GM20431 (cell line): ENCODE results near the gene SPATA16.
"Not testable (repeated sequence)": the region's sequence is repeated elsewhere in the genome, so short reads cannot be mapped to it uniquely, and the experiment has no call there.

Experiments used
- in situ Hi-C: fragments of 300-500 bp; cut with MseI, MboI; formaldehyde crosslinking; loops from one replicate; pipeline ENCODE4 v1.15.0; 2020; ENCODE audit warnings: low sequenced_read_pairs; ENCODE audit not compliant: unreplicated experiment

Gene SPATA16

GRCh38 chr3:173065543-173065981 is 75.5 kb downstream of the SPATA16 start:
- in situ Hi-C loops: no loop called here

- in situ Hi-C loops: no loop called here
Observed at GRCh38 chr3:173064631-173065030, 76.4 kb downstream of the SPATA16 start.

- in situ Hi-C loops: no loop called here
Observed at GRCh38 chr3:173058229-173058628, 82.8 kb downstream of the SPATA16 start.

DNA sequence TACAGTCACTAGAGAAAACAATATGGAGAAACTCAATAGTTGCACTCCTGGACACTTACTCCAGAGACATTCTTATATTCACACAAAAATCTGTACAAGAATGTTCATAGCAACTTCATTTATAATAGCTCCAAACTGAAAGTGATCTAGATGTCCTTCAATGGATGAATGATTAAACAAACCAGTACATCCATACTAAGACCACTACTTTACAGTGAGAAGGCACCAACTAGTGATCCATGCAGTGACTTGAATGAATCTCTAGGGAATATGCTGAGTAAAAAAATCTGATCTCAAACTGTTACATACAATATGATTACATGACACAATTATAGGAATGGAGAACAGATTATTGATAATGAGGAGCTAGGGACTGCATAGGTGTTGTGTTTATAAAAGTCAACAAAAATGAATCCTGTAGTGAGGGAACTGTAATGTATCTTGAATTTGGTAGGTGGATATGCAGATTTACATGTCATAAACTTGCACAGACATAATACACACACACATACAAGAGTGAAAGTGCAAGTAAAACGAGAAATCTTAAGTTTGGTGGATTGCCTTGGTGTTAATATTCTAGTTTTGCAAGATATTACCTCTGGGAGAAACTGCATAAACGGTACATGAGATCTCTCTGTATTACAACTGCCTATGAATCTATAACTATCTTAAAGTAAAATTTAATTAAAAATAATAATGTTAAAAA is 85.7 kb downstream of the SPATA16 start:
- in situ Hi-C loops: no loop called here

- in situ Hi-C loops: no loop called here
Observed at GRCh38 chr3:173049360-173049759, 91.7 kb downstream of the SPATA16 start.

GRCh38 chr3:173045770-173046382 is 95.2 kb downstream of the SPATA16 start:
- in situ Hi-C loops: no loop called here

- in situ Hi-C loops: no loop called here
Observed at GRCh38 chr3:173044998-173045397, 96.0 kb downstream of the SPATA16 start.

DNA sequence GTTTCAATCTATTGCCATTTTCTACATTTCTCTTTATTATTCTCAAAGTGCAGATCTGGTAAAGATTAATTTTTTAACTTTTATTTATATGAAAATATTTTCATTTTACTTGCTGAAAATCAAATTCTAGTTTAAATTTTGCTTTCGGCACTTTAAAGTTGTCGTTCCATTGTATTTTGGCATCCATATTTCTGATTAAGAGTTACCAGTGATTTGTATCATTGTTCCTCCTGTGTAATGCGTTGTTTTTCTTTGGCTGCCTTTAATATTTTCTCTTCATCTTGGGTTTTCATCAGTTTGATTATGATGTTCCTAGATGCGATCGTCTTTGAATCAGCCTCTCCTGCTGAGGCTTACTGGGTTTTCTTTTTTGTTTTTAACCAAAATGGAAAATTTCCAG is 97.3 kb downstream of the SPATA16 start:
- in situ Hi-C loops: no loop called here

GRCh38 chr3:173038484-173038871 is 102.6 kb downstream of the SPATA16 start:
- in situ Hi-C loops: no loop called here

DNA sequence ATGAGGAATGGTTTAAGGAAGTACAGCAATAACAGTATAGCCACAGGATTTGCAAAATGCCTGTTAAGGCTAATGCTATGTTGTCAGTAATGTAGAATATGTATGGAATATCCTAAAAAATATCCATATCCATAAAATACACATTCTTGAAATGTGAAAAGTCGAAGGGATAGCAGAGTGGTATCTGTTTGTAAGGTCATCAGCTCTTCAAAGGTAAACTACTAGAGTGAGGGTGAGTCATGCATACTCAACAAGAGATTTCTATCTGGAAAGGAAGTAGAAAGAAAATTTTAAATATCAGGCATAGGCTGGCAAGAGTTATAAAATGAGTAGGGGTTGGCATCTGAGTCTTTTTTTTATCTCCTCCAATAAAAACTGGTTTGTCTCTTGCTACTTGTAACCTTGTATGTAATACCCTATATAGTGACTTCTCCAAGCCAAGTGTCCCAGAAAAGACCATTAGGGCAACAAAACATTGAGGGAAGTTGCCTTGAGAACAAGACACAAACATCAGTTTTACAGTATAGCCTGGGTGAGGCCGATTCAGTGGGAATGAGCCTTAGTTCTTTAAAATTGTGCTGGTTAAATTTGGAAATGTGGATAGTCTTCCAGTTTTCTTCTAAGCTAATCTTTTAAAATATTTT is 103.1 kb downstream of the SPATA16 start:
- in situ Hi-C loops: no loop called here

- in situ Hi-C loops: no loop called here
Observed at GRCh38 chr3:173030273-173030672, 110.8 kb downstream of the SPATA16 start.

- in situ Hi-C loops: no loop called here
Observed at GRCh38 chr3:173028351-173028750, 112.7 kb downstream of the SPATA16 start.

DNA sequence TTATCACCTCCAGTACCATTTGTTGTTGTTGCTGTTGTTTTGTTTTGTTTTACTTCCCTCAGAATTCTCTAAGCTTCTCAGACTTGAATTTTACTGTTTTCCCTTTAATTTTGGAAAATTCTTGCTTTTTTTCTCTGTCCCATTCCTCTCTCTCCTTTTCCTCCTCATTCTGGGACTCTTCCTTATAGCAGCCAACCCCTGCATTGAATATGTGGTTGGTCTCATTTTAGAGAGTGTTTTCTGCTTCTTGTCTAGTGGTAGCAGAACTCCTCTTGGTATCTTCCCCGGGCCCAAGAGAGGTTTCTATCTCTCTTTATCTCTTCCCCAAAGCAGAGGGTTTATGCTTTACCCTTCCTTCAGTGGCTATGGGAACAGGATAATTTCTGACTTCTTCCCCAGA is 113.6 kb downstream of the SPATA16 start:
- in situ Hi-C loops: no loop called here

DNA sequence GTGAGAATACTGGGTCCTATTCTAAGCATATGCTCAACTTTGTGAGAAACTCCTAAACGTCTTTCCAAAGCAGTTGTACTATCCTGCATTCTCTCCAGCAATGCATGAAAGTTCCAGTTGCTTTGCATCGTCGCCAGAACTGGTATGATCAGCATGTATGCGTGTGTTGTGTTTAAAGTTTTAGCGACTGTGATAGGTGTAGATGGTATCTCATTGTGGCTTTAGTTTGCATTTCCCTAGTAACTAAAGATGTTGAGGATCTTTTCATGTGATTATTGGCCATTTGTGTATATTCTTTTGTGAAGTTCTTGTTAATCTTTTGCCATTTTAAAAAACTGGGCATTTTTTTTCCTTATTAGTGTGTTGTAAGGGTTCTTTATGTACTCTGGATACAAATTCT is 115.1 kb downstream of the SPATA16 start:
- in situ Hi-C loops: no loop called here

DNA sequence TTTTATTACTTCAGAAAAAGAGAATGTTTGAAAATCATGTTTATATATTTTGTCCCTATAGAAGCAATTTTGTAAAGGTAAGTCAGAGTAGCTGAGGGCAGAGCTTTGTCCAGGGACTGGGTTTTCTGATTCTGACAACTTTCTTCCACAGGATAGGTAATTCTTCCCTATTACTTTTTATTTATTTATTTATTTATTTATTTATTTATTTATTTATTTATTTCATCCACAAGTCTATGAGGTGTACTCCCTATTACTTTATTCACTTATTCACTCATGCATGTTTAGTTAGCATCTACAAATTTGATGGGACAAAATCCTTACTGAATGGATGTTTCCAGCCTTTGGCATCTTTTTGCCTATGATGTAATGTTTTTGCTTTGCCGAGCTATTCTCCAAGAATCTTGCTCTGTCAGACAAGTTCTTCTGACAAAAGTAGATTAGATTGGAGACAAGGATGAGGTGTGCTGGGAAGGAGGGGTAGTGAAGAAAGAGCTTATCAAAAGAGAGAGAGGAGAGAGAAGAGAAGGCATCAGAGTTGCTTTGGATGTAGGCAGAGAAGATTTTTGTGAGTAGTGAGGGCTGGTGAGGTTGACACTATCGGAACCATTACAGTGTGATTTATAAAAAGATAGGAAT is 119.4 kb downstream of the SPATA16 start:
- in situ Hi-C loops: no loop called here

DNA sequence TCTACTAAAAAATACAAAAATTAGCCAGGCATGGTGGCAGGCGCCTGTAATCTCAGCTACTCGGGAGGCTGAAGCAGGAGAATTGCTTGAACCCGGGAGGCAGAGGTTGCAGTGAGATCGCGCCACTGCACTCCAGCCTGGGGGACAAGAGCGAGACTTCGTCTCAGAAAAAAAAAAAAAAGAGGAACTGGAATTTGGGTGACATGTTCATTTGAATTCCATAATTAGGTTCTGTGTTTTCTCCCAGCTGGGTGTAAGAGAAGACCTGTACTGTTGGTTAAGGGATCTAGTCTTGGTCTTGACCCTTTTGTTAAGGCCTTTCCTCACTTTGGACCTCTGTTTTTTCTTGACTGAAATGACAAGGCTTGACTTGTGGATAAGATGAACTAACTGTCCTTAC is 120.9 kb downstream of the SPATA16 start:
- in situ Hi-C loops: not testable (repeated sequence)

- in situ Hi-C loops: no loop called here
Observed at GRCh38 chr3:173019378-173019777, 121.7 kb downstream of the SPATA16 start.

- in situ Hi-C loops: no loop called here
Observed at GRCh38 chr3:173018758-173019157, 122.3 kb downstream of the SPATA16 start.

- in situ Hi-C loops: no loop called here
Observed at GRCh38 chr3:173013219-173013832, 127.7 kb downstream of the SPATA16 start.

DNA sequence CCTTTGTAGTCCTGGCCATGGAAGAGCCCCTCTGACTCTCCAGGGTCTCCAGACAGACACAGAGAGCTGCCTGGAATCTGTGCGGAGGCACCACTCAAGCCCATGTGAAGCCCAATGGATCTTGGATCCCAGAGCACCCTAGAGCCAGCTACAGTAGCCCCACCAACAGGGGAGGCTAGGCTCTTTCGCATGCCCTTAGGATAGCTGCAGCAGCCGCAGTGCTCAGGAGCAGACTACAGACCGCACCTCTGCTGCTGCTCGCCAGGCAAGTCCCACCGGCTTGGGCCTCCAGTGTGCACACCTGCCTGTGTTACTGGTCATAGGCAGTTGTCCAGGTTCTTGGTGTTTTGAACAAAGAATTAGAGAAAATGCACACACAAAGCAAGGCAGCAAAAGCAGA is 131.6 kb downstream of the SPATA16 start:
- in situ Hi-C loops: no loop called here

DNA sequence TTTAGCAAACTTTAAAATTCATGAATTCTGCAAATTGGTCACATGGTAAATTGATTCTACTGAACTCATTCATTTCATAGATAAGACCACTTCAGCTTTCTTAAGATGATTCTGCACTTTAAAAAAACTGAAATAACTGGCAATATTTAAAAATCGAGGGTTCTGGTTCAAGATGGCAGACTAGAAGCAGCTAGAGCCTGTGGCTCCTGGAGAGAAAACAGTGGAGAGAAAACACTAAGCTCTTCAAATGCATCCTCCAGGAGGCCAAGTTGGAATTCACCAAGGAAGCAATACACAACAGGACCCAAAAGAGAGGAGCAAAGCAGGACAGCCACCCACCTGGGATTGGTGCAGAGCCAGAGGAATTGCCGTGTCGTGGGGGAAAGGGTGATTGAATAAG is 132.1 kb downstream of the SPATA16 start:
- in situ Hi-C loops: no loop called here
